T-helper 1 cell treated with Interleukin-12 subunit alpha and Interleukin-12 subunit beta and Interleukin-4 antibody, amounts not matched to agents 30 μg/mL and 1 μg/mL, for 36 hours (primary cell): ENCODE measurements around the gene MT1B.
"Not testable (repeated sequence)": the region's sequence is repeated elsewhere in the genome, so short reads cannot be mapped to it uniquely, and the experiment has no call there.

ENCODE experiments used
- H3K27ac Mint-ChIP-seq: one replicate; pipeline ENCODE4 v1.8.0; 2021; ENCODE audit warnings: mild to moderate bottlenecking, mixed read lengths
- H3K27me3 Mint-ChIP-seq: one replicate; pipeline ENCODE4 v1.8.0; 2021; ENCODE audit warnings: low read depth, mixed read lengths
- H3K36me3 Mint-ChIP-seq: one replicate; pipeline ENCODE4 v1.8.0; 2021; ENCODE audit warnings: low read depth, mixed read lengths
- H3K4me1 Mint-ChIP-seq: one replicate; pipeline ENCODE4 v1.8.0; 2021; ENCODE audit warnings: low read depth, mixed read lengths
- H3K4me3 Mint-ChIP-seq: one replicate; pipeline ENCODE4 v1.8.0; 2021; ENCODE audit warnings: mild to moderate bottlenecking, moderate library complexity, mixed read lengths
- H3K9me3 Mint-ChIP-seq: one replicate; pipeline ENCODE4 v1.8.0; 2021; ENCODE audit warnings: mixed read lengths

Gene MT1B

DNA sequence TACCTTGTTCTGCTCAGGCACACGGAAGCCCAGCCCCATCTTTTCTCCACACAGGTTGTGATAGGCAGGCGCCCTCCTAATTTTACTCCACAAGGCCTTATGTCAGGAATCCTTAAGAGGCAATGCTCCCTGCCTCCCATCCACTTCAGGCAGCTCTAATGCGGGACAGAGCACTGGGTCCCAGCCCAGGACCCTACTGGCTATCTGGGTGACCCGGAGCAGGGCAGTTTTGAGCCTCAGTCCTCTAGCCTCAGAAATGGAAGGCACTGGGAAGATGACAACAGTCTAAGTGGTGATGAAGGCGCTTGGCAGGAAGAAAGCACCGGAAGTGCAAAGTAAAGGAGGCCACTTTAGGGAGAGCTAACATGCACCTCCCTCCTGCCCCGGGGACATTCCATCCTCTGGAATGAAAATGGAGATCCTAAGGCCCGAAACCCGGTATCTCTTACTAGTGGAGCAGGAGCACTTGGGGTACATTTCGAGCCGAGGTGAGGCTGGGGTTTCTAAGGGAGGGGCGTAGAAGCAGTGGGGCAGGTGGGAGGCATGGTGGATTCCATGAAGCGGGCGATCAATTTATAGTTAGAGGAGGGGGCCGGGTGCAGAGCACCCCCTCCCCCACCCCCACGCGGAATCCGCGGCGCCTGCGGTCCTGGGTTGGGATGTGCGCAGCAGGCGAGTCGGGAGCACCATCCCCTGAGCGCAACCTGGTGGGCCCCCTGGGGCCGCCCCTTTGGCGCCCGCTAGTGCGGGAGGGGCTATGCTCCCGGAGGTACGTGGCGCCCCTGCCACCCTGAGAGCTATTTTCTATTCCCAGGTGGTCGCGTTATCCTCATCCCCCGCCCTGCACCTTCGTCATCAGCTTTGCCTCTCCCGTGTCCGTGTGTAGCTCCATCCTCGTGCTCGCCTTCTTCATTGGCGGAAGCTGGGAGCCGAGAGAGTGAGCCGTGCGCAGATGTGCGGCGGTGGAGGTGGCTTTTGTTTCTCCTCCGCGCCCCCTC lies 11.0 kb downstream of the MT1B start:
- H3K4me3 Mint-ChIP-seq = peak overlapping the region; percentile 81
- peaks cover 27% of the 10 kb centered on the region for H3K4me1 Mint-ChIP-seq
- peaks cover 48% of the 10 kb centered on the region for H3K27me3 Mint-ChIP-seq
- no peak overlapping the region for H3K27ac Mint-ChIP-seq
- peaks cover 6% of the 10 kb centered on the region for H3K36me3 Mint-ChIP-seq
- no peaks in the 10 kb centered on the region for H3K9me3 Mint-ChIP-seq

DNA sequence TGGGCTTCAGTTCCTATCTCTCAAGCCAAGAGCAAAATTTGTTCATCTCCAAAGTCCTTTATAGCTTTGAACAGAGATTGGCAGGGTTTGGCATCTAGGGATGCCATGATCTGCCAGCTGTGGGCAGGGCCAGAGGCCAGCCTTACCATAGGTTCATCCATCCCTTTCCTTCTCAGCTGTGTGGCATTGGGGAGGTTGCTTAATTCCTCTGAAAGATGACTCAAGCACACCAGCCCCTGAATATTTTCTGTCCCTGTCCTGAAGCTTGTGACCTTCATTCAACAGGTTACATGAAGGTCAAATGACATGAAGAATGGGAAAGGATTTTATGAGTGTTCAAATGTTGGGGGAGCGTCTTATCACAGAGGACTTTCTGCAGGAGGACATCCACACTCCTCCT lies 12.8 kb downstream of the MT1B start:
- peaks cover 31% of the 10 kb centered on the region for H3K4me1 Mint-ChIP-seq
- no peak overlapping the region for H3K27ac Mint-ChIP-seq
- H3K9me3 Mint-ChIP-seq = no peaks in the 10 kb centered on the region
- H3K4me3 Mint-ChIP-seq = no peak overlapping the region
- H3K27me3 Mint-ChIP-seq = peaks cover 65% of the 10 kb centered on the region
- H3K36me3 Mint-ChIP-seq = peaks cover 10% of the 10 kb centered on the region

DNA sequence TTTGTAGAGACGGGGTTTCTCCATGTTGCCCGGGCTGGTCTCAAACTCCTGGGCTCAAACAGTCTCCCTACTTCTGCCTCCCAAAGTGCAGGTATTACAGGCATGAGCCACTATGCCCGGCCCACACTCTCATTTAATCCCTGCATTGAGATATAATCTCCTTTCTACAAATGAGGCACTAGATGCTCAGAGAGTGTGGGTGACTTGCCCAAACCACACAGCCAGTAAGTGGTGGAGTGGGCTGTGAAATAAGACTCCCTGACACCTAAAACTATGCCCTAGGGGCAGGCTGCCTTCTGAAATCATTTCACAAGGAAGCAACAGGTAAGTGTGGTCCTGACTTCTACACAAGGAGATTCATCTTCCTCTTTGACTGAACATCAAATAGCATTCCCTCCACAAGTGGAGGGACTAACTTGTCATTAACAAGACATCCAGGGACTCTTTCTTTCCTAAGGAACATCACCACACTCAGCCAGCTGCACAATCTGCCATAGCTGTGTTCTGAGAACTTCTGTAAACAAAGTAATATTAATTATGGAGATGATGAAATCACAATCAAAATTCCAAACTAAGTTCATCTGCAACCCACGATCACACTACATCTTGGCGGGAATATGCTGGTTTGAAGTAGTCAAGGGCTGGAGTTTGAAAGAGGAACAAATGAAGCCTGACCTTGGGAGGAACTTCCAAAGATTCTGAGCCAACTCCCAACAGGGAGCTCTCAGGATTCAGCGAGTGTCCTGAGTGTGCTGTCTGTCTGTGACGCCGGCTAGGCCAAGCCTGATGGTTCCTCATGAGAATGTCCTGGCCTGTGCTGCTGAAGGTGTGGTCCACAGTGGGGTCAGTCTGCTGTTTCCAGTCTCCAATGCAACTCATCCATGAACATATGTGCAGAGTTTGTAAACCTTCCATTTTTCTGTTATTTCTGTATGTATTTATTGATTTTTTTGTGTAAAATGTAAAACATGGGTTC lies 13.9 kb downstream of the MT1B start:
- H3K4me1 Mint-ChIP-seq = peaks cover 34% of the 10 kb centered on the region
- H3K9me3 Mint-ChIP-seq, H3K36me3 Mint-ChIP-seq, H3K27ac Mint-ChIP-seq, H3K4me3 Mint-ChIP-seq: not testable (repeated sequence)
- peaks cover 70% of the 10 kb centered on the region for H3K27me3 Mint-ChIP-seq

- peaks cover 79% of the 10 kb centered on the region for H3K27me3 Mint-ChIP-seq
- peaks cover 6% of the 10 kb centered on the region for H3K36me3 Mint-ChIP-seq
- no peak within 1 kb of the TSS for H3K27ac Mint-ChIP-seq
- peak within 1 kb of the TSS; percentile 63 for H3K4me3 Mint-ChIP-seq
- H3K9me3 Mint-ChIP-seq = no peaks in the 10 kb centered on the region
- H3K4me1 Mint-ChIP-seq = peaks cover 27% of the 10 kb centered on the region
Observed at GRCh38 chr16:56667581-56668571, 16.2 kb downstream of the MT1B start, which contains the start of gene MT1G. Gene MT1G (minus strand): TSS chr16:56668065. CDS start chr16:56667993, 72 bp downstream.

GRCh38 chr16:56669005-56669839 lies 17.5 kb downstream of the MT1B start, which contains the start of gene MT1H:
Gene MT1H (plus strand): TSS chr16:56669814. CDS start chr16:56669885, 71 bp downstream.
- Mint-ChIP-seq H3K36me3 (peaks cover 4% of the 10 kb centered on the region), H3K4me1 (peaks cover 23% of the 10 kb centered on the region), H3K9me3 (no peaks in the 10 kb centered on the region), H3K4me3 (peak within 1 kb of the TSS; percentile 14), H3K27me3 (peaks cover 87% of the 10 kb centered on the region), H3K27ac (no peak within 1 kb of the TSS)

DNA sequence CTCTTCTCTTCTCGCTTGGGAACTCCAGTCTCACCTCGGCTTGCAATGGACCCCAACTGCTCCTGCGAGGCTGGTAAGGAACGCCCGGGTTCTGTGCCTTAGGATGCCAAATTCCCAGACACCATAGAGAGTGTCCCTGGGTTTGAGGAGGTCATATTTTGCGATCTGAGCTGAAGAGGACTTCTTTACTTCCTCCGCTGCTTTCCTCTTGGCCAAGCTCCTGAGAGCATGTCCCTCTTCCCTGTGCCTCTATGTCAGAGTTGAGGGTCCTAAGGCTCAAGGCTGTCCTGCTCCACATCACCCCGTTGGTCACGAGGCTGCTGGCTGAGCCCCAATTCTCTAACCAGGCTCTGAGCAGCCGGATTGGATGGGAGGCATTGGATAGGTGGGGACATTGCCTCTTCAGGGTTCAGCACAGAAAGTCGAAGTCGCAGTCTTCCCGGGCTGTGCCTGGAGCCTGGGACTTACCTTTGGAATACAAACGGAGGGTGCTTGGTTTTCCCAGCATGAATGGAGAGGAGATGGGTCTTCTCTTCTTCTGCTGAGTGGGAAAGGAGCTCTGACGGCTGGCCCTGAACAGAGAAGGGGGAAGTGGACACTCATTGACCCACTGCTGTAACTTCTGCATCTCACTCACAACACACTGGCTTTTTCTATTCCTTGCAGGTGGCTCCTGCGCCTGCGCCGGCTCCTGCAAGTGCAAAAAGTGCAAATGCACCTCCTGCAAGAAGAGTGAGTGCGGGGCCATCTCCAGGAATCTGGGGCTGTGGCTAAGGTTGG lies 18.3 kb downstream of the MT1B start:
- H3K4me3 Mint-ChIP-seq = peak overlapping the region; percentile 14
- H3K4me1 Mint-ChIP-seq = peaks cover 27% of the 10 kb centered on the region
- peaks cover 87% of the 10 kb centered on the region for H3K27me3 Mint-ChIP-seq
- H3K36me3 Mint-ChIP-seq = peaks cover 4% of the 10 kb centered on the region
- H3K27ac Mint-ChIP-seq = no peak overlapping the region
- no peaks in the 10 kb centered on the region for H3K9me3 Mint-ChIP-seq

GRCh38 chr16:56670620-56670934 lies 18.9 kb downstream of the MT1B start:
- peaks cover 87% of the 10 kb centered on the region for H3K27me3 Mint-ChIP-seq
- H3K4me3 Mint-ChIP-seq = no peak overlapping the region
- peaks cover 4% of the 10 kb centered on the region for H3K36me3 Mint-ChIP-seq
- no peak overlapping the region for H3K27ac Mint-ChIP-seq
- H3K4me1 Mint-ChIP-seq = peaks cover 31% of the 10 kb centered on the region
- no peaks in the 10 kb centered on the region for H3K9me3 Mint-ChIP-seq

DNA sequence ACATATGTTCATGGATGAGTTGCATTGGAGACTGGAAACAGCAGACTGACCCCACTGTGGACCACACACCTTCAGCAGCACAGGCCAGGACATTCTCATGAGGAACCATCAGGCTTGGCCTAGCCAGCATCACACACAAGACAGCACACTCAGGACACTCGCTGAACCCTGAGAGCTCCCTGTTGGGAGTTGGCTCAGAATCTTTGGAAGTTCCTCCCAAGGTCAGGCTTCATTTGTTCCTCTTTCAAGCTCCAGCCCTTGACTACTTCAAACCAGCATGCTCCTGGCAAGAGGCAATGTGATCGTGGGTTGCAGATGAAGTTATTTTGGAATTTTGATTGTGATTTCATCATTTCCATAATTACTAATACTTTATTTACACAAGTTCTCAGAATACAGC lies 20.0 kb downstream of the MT1B start:
- H3K4me1 Mint-ChIP-seq = peaks cover 34% of the 10 kb centered on the region
- H3K36me3 Mint-ChIP-seq, H3K4me3 Mint-ChIP-seq, H3K27ac Mint-ChIP-seq, H3K9me3 Mint-ChIP-seq: not testable (repeated sequence)
- peaks cover 85% of the 10 kb centered on the region for H3K27me3 Mint-ChIP-seq

GRCh38 chr16:56672171-56672570 lies 20.5 kb downstream of the MT1B start:
- H3K27me3 Mint-ChIP-seq = peaks cover 84% of the 10 kb centered on the region
- H3K4me3 Mint-ChIP-seq, H3K27ac Mint-ChIP-seq, H3K9me3 Mint-ChIP-seq, H3K36me3 Mint-ChIP-seq: not testable (repeated sequence)
- peaks cover 34% of the 10 kb centered on the region for H3K4me1 Mint-ChIP-seq

DNA sequence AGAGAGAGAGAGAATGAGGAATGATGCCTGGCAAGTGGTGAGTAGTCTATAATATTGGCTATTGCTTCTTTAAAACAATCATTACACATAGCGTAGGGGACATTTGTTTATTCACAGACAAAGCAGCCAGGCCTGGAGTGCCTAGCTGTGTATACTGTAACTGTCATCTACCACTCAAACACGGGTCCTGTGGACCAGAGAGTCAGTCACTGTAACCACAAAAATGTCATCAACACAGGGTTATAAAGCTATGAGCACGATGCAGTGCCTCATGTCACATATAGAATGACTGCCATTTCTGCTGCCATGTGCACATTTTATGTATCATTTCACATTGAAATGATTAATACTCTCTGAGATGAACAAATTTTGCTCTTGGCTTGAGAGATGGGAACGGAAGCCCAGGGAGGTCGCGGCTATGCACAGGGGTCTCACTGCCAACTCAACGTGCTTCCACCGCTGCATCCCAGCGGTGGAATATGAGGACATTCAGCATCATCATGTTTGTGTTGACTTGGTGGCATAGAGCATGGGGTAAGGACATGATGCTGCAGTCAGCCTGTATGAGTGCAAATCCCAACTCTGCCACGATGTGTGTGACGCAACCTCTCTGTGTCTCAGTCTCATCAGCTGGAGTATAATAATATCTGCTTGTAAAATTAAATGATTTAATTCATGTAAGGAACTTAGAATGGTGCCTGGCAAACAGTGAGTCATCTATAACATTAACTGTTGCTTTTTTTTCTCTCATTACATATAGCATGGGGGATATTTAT lies 21.3 kb downstream of the MT1B start:
- no peak overlapping the region for H3K4me3 Mint-ChIP-seq
- no peak overlapping the region for H3K27ac Mint-ChIP-seq
- H3K4me1 Mint-ChIP-seq = peaks cover 28% of the 10 kb centered on the region
- H3K27me3 Mint-ChIP-seq = peaks cover 77% of the 10 kb centered on the region
- no peaks in the 10 kb centered on the region for H3K9me3 Mint-ChIP-seq
- peaks cover 4% of the 10 kb centered on the region for H3K36me3 Mint-ChIP-seq

DNA sequence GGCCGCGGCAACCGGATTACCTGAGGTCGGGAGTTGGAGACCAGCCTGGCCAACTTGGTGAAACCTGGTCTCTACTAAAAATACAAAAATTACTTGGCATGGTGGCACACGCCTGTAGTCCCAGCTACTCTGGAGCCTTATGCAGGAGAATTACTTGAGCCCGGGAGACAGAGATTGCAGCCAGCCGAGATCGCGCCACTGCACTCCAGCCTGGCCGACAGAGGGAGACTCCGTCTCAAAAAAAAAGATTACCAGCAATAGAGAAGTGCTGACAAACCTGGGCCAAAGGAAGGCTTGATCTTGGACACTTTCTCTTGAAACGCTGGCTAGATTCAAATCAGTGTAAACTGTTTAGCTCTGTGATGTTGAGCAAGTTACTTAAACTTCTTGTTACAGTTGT lies 22.2 kb downstream of the MT1B start:
- Mint-ChIP-seq H3K27ac (no peak overlapping the region), H3K36me3 (no peaks in the 10 kb centered on the region), H3K4me1 (peaks cover 23% of the 10 kb centered on the region), H3K4me3 (no peak overlapping the region), H3K27me3 (peaks cover 68% of the 10 kb centered on the region), H3K9me3 (no peaks in the 10 kb centered on the region)

- peaks cover 18% of the 10 kb centered on the region for H3K4me1 Mint-ChIP-seq
Observed at GRCh38 chr16:56674570-56674969, 22.9 kb downstream of the MT1B start.

More at GRCh38 chr16:56674570-56674969, 22.9 kb downstream of the MT1B start:
- H3K27ac Mint-ChIP-seq, H3K36me3 Mint-ChIP-seq, H3K4me3 Mint-ChIP-seq, H3K9me3 Mint-ChIP-seq: not testable (repeated sequence)
- peaks cover 61% of the 10 kb centered on the region for H3K27me3 Mint-ChIP-seq
